NB4 (cell line): Measurements from ENCODE around the gene MYMK.

Source experiments
- DNase-seq: peaks from one replicate; pipeline ENCODE4 v3.0.0; 2010; ENCODE audit warnings: low read depth
- H3K4me3 ChIP-seq: one replicate; pipeline ENCODE4 v1.5.1; 2011; ENCODE audit warnings: mild to moderate bottlenecking, low read depth, low read length, moderate library complexity
- MYC ChIP-seq: IDR thresholded peaks from 2 replicates; pipeline ENCODE4 v1.6.1; 2011; ENCODE audit warnings: low read depth, low read length
- POLR2A ChIP-seq: IDR thresholded peaks from 2 replicates; pipeline ENCODE4 v1.6.1; 2011; ENCODE audit warnings: mild to moderate bottlenecking; ENCODE audit not compliant: insufficient read length; ENCODE audit errors: extremely low read depth
- TF ChIP-seq, protein P1 (sequence below): IDR thresholded peaks from 2 replicates; pipeline ENCODE4 v1.6.1; 2011; ENCODE audit warnings: low read depth, low read length
- TF ChIP-seq, protein P2 (sequence below): IDR thresholded peaks from one replicate; pipeline ENCODE4 v1.5.1; 2012; ENCODE audit warnings: low read depth, low read length

The MYMK gene

DNA sequence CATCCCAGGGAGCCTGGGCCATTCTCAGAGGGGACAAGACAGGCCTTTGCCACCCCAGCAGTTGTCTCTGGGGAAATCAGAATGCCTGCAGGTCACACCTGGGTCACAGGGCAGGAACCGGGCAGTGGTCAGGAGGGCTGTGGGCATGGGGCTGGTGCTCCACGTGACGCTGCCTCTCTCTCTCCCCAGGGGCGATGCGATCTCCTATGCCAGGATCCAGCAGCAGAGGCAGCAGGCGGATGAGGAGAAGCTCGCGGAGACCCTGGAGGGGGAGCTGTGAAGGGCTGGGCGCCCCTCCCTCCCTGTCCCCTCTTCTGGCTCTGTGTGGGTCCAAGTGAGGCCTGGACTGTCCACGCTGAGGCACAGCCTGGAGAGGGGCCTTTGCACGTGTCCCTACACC, 56.4 kb downstream of the MYMK start:
- DNase-seq, result no peak
- TF ChIP-seq, protein P1, sequence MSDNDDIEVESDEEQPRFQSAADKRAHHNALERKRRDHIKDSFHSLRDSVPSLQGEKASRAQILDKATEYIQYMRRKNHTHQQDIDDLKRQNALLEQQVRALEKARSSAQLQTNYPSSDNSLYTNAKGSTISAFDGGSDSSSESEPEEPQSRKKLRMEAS, result no peak
- no peak for TF ChIP-seq MYC
- TF ChIP-seq, protein P2, sequence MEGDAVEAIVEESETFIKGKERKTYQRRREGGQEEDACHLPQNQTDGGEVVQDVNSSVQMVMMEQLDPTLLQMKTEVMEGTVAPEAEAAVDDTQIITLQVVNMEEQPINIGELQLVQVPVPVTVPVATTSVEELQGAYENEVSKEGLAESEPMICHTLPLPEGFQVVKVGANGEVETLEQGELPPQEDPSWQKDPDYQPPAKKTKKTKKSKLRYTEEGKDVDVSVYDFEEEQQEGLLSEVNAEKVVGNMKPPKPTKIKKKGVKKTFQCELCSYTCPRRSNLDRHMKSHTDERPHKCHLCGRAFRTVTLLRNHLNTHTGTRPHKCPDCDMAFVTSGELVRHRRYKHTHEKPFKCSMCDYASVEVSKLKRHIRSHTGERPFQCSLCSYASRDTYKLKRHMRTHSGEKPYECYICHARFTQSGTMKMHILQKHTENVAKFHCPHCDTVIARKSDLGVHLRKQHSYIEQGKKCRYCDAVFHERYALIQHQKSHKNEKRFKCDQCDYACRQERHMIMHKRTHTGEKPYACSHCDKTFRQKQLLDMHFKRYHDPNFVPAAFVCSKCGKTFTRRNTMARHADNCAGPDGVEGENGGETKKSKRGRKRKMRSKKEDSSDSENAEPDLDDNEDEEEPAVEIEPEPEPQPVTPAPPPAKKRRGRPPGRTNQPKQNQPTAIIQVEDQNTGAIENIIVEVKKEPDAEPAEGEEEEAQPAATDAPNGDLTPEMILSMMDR, result no peak
- TF ChIP-seq POLR2A, result no peak
- H3K4me3 ChIP-seq, result no peak overlapping the region

DNA sequence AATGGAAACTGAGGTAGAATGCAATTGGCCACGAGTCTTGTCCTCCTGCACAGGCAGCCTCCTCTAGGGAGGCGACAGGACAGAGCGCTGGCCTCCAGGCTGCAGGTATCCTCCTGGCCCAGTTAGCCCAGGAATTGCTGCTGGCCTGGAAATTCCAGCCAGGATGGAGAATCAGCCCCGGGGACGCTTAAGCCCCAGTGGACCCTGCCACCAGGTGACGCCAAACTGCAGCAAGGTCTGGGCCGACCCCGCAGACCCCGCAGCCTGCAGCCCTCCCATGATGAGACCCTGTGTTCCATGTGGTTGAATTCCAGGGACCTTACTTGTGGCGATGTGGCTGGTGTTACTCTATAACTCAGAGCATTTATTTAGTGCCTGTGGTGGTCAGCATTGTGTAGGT, 57.7 kb downstream of the MYMK start:
- DNase-seq, result no peak
- H3K4me3 ChIP-seq, result no peak overlapping the region
- TF ChIP-seq, protein P1, result no peak
- no peak for TF ChIP-seq POLR2A
- TF ChIP-seq, protein P2, result no peak
- TF ChIP-seq MYC, result no peak

DNA sequence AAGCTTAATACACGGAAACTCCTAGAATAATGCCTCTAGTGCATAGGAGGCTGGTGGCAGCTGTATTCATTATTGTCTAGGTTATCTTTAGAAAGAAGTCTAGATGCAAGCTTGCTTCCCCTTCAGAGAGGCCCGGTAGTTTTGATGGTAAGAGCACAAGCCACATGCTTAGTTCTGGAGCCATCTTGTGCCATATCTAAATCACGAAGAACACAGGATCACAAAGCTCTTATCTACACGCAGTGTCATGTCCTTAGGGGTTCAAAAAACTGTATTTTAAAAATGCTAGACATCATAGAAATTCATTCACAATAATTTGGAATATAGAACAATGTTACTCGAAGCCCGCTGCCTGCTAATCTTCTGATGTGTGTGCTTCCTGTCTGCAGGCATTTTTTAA, 58.8 kb downstream of the MYMK start:
- DNase-seq, result no peak
- TF ChIP-seq, protein P2, result no peak
- no peak for TF ChIP-seq MYC
- TF ChIP-seq POLR2A, result no peak
- TF ChIP-seq, protein P1, result no peak
- H3K4me3 ChIP-seq, result no peak overlapping the region

DNA sequence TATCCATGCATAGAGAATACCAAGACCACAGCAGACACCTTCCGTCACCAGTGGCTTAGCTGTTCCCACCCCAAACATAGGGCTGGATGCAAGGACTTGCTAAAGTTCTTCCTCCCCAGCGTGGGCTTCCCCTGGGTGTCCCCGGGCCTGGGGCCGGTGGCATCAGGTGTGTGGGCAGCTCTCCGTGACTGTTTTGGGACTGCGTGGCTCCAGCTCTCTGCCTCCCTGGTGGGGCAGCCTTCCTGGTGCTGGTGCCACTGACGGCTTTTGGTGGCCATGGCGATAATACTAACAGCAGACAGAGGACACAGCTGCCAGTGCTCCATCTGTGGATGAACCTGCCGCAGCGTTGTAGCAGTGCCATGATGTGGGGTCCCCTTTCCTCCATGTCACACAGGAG, 60.1 kb downstream of the MYMK start:
- no peak overlapping the region for H3K4me3 ChIP-seq
- no peak for DNase-seq
- TF ChIP-seq POLR2A (no peak), MYC (no peak)
- TF ChIP-seq, protein P1, result no peak
- TF ChIP-seq, protein P2, result no peak
